ENCODE results near the gene TCAP.

DNA sequence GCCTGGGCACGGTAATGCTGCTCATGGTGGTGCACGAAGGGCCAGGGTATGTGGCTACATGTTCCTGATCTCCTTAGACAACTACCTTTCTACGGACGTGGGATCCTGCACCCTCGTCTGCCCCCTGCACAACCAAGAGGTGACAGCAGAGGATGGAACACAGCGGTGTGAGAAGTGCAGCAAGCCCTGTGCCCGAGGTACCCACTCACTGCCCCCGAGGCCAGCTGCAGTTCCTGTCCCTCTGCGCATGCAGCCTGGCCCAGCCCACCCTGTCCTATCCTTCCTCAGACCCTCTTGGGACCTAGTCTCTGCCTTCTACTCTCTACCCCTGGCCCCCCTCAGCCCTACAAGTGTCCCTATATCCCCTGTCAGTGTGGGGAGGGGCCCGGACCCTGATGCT lies 46.7 kb downstream of the TCAP start:
- no peak for TF ChIP-seq TEAD4 (IDR thresholded peaks at IDR 0.05)
- no peak for TF ChIP-seq CEBPB (IDR thresholded peaks at IDR 0.05)
- TF ChIP-seq, protein P1, sequence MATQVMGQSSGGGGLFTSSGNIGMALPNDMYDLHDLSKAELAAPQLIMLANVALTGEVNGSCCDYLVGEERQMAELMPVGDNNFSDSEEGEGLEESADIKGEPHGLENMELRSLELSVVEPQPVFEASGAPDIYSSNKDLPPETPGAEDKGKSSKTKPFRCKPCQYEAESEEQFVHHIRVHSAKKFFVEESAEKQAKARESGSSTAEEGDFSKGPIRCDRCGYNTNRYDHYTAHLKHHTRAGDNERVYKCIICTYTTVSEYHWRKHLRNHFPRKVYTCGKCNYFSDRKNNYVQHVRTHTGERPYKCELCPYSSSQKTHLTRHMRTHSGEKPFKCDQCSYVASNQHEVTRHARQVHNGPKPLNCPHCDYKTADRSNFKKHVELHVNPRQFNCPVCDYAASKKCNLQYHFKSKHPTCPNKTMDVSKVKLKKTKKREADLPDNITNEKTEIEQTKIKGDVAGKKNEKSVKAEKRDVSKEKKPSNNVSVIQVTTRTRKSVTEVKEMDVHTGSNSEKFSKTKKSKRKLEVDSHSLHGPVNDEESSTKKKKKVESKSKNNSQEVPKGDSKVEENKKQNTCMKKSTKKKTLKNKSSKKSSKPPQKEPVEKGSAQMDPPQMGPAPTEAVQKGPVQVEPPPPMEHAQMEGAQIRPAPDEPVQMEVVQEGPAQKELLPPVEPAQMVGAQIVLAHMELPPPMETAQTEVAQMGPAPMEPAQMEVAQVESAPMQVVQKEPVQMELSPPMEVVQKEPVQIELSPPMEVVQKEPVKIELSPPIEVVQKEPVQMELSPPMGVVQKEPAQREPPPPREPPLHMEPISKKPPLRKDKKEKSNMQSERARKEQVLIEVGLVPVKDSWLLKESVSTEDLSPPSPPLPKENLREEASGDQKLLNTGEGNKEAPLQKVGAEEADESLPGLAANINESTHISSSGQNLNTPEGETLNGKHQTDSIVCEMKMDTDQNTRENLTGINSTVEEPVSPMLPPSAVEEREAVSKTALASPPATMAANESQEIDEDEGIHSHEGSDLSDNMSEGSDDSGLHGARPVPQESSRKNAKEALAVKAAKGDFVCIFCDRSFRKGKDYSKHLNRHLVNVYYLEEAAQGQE (IDR thresholded peaks at IDR 0.05; ENCODE audit: low read depth) = no peak
- no peak for TF ChIP-seq EP300 (IDR thresholded peaks at IDR 0.05; ENCODE audit: borderline replicate concordance)
- no peak for TF ChIP-seq CREB1 (IDR thresholded peaks at IDR 0.05; ENCODE audit: low read depth)
